ENCODE measurements around the gene TGM1.
"Not testable (repeated sequence)": the region's sequence is repeated elsewhere in the genome, so short reads cannot be mapped to it uniquely, and the experiment has no call there.

TGM1 gene

GRCh38 chr14:24203249-24203886 is 59.6 kb downstream of the TGM1 start:
- DNase-seq = not testable (repeated sequence)

GRCh38 chr14:24202538-24202937 is 60.4 kb downstream of the TGM1 start:
- DNase-seq = not testable (repeated sequence)

Measured in NCI-H2227 treated with DMSO at 0.1 percent for 48 hours (cell line).